ENCODE data around the gene GOLGA6L10.
"Not testable (repeated sequence)": the region's sequence is repeated elsewhere in the genome, so short reads cannot be mapped to it uniquely, and the experiment has no call there.

Gene GOLGA6L10

GRCh38 chr15:82303956-82304777 lies 45.1 kb downstream of the GOLGA6L10 start:
- H3K4me3 ChIP-seq (ENCODE audit: low read depth, low read length) = no peak overlapping the region
- no peak for TF ChIP-seq CTCF (IDR thresholded peaks at IDR 0.05; ENCODE audit: low read depth, low read length, missing control alignments)
- in situ Hi-C loops (cut with HindIII; ENCODE audit: low sequenced_read_pairs) = no loop called here
- DNase-seq (ENCODE audit: low read depth) = no peak

- DNase-seq (ENCODE audit: low read depth) = no peak
- TF ChIP-seq CTCF (IDR thresholded peaks at IDR 0.05; ENCODE audit: low read depth, low read length, missing control alignments) = no peak
- in situ Hi-C loops (cut with HindIII; ENCODE audit: low sequenced_read_pairs) = no loop called here
- H3K4me3 ChIP-seq (ENCODE audit: low read depth, low read length) = no peak overlapping the region
Observed at GRCh38 chr15:82301296-82302016, 47.8 kb downstream of the GOLGA6L10 start.

- DNase-seq (ENCODE audit: low read depth) = no peak
- no peak for TF ChIP-seq CTCF (IDR thresholded peaks at IDR 0.05; ENCODE audit: low read depth, low read length, missing control alignments)
- in situ Hi-C loops (cut with HindIII; ENCODE audit: low sequenced_read_pairs) = no loop called here
- no peak overlapping the region for H3K4me3 ChIP-seq (ENCODE audit: low read depth, low read length)
Observed at GRCh38 chr15:82300883-82301282, 48.4 kb downstream of the GOLGA6L10 start.

- DNase-seq (ENCODE audit: low read depth); H3K4me3 ChIP-seq (ENCODE audit: low read depth, low read length); in situ Hi-C loops (cut with HindIII; ENCODE audit: low sequenced_read_pairs): not testable (repeated sequence)
Observed at GRCh38 chr15:82300326-82300725, 48.9 kb downstream of the GOLGA6L10 start.

GRCh38 chr15:82299511-82299914 lies 49.8 kb downstream of the GOLGA6L10 start:
- H3K4me3 ChIP-seq (ENCODE audit: low read depth, low read length); DNase-seq (ENCODE audit: low read depth); in situ Hi-C loops (cut with HindIII; ENCODE audit: low sequenced_read_pairs): not testable (repeated sequence)

- in situ Hi-C loops (cut with HindIII; ENCODE audit: low sequenced_read_pairs) = no loop called here
- no peak for DNase-seq (ENCODE audit: low read depth)
- no peak overlapping the region for H3K4me3 ChIP-seq (ENCODE audit: low read depth, low read length)
- TF ChIP-seq CTCF (IDR thresholded peaks at IDR 0.05; ENCODE audit: low read depth, low read length, missing control alignments) = no peak
Observed at GRCh38 chr15:82298520-82298919, 50.8 kb downstream of the GOLGA6L10 start.

- no peak overlapping the region for H3K4me3 ChIP-seq (ENCODE audit: low read depth, low read length)
- DNase-seq (ENCODE audit: low read depth) = no peak
- TF ChIP-seq CTCF (IDR thresholded peaks at IDR 0.05; ENCODE audit: low read depth, low read length, missing control alignments) = no peak
- in situ Hi-C loops (cut with HindIII; ENCODE audit: low sequenced_read_pairs) = no loop called here
Observed at GRCh38 chr15:82298032-82298431, 51.2 kb downstream of the GOLGA6L10 start.

Data from astrocyte of the cerebellum (primary cell).